ENCODE results near the gene CSMD2.

The CSMD2 gene

DNA sequence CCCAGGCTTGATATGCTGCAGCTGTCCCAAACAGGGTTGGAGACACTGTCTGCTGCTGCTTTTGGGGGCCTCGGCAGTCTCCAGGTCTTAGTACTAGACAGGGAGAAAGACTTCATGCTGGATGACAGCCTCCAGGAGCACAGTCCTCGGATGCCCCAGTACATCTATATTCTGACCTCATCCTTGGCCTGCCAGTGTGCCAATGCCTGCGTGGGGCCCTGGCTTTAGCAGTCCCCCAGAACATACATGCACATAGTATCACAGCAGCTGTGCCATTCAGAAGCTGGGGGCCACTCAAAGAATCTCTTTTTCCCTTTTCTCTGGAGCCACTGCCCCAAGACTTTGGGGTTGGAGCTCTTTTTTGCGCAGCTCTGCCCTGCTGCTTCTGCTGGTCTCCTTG is 697.0 kb downstream of the CSMD2 start:
- H3K36me3 ChIP-seq (ENCODE audit: low read length), result no peaks in the 10 kb centered on the region
- H4K20me1 ChIP-seq (ENCODE audit: low read depth, low read length), result no peaks in the 10 kb centered on the region
- H2AFZ ChIP-seq (ENCODE audit: low read depth, low read length, severe bottlenecking), result no peak overlapping the region
- no peak overlapping the region for H3K4me3 ChIP-seq (ENCODE audit: insufficient read depth, low read length, poor library complexity, severe bottlenecking)
- no peaks in the 10 kb centered on the region for H3K9me3 ChIP-seq (ENCODE audit: insufficient read depth, low read length)
- no peak overlapping the region for H3K9ac ChIP-seq (ENCODE audit: low read length)
- no peaks in the 10 kb centered on the region for H3F3A ChIP-seq (ENCODE audit: insufficient read depth)
- H3K27me3 ChIP-seq (ENCODE audit: low read length), result no peaks in the 10 kb centered on the region
- no peak overlapping the region for H3K27ac ChIP-seq (ENCODE audit: low read depth, low read length)
- no peak overlapping the region for H3K4me2 ChIP-seq (ENCODE audit: low read depth, low read length, poor library complexity, severe bottlenecking)
- H3K79me2 ChIP-seq (ENCODE audit: insufficient read depth, low read length), result no peaks in the 10 kb centered on the region; the same call in 1 of the 2 replicates
- no peaks in the 10 kb centered on the region for H3K9me2 ChIP-seq (replicated peaks; ENCODE audit: insufficient read depth, low read length)
- TF ChIP-seq EZH2phosphoT487 (conservative IDR thresholded peaks at IDR 0.05; ENCODE audit: low read length), result no peak
- TF ChIP-seq, protein P1, sequence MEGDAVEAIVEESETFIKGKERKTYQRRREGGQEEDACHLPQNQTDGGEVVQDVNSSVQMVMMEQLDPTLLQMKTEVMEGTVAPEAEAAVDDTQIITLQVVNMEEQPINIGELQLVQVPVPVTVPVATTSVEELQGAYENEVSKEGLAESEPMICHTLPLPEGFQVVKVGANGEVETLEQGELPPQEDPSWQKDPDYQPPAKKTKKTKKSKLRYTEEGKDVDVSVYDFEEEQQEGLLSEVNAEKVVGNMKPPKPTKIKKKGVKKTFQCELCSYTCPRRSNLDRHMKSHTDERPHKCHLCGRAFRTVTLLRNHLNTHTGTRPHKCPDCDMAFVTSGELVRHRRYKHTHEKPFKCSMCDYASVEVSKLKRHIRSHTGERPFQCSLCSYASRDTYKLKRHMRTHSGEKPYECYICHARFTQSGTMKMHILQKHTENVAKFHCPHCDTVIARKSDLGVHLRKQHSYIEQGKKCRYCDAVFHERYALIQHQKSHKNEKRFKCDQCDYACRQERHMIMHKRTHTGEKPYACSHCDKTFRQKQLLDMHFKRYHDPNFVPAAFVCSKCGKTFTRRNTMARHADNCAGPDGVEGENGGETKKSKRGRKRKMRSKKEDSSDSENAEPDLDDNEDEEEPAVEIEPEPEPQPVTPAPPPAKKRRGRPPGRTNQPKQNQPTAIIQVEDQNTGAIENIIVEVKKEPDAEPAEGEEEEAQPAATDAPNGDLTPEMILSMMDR (IDR thresholded peaks at IDR 0.05; ENCODE audit: insufficient read depth, low read length, poor library complexity, severe bottlenecking), result no peak

DNA sequence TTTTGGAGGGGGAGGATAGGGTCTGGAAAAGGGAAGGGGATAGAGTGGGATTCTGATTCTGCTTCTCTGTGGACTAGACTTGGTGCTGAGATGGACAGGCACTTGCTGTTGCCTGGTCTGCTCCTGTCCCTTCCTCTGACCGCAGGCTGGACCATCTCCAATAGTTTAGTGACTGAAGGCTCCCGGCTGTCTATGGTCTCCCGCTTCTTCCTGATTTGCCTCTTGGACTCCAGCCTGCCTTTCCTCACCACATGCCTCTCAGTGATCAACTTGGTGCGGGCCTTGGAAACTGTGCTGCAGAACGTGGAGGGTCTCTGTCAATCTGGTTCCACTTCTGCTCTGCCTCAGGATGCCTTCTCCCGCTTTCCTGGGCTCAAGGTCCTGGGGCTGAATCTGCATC is 698.9 kb downstream of the CSMD2 start:
- Histone ChIP-seq H3F3A (ENCODE audit: insufficient read depth) (no peaks in the 10 kb centered on the region), H3K4me3 (ENCODE audit: insufficient read depth, low read length, poor library complexity, severe bottlenecking) (no peak overlapping the region), H3K27me3 (ENCODE audit: low read length) (no peaks in the 10 kb centered on the region), H3K9me2 (replicated peaks; ENCODE audit: insufficient read depth, low read length) (no peaks in the 10 kb centered on the region), H3K9ac (ENCODE audit: low read length) (no peak overlapping the region), H3K27ac (ENCODE audit: low read depth, low read length) (no peak overlapping the region), H3K4me2 (ENCODE audit: low read depth, low read length, poor library complexity, severe bottlenecking) (no peak overlapping the region), H3K9me3 (ENCODE audit: insufficient read depth, low read length) (no peaks in the 10 kb centered on the region), H4K20me1 (ENCODE audit: low read depth, low read length) (no peaks in the 10 kb centered on the region), H3K36me3 (ENCODE audit: low read length) (no peaks in the 10 kb centered on the region), H3K79me2 (ENCODE audit: insufficient read depth, low read length) (no peaks in the 10 kb centered on the region), H2AFZ (ENCODE audit: low read depth, low read length, severe bottlenecking) (no peak overlapping the region)
- TF ChIP-seq, protein P1 (IDR thresholded peaks at IDR 0.05; ENCODE audit: insufficient read depth, low read length, poor library complexity, severe bottlenecking), result no peak
- no peak for TF ChIP-seq EZH2phosphoT487 (conservative IDR thresholded peaks at IDR 0.05; ENCODE audit: low read length)

DNA sequence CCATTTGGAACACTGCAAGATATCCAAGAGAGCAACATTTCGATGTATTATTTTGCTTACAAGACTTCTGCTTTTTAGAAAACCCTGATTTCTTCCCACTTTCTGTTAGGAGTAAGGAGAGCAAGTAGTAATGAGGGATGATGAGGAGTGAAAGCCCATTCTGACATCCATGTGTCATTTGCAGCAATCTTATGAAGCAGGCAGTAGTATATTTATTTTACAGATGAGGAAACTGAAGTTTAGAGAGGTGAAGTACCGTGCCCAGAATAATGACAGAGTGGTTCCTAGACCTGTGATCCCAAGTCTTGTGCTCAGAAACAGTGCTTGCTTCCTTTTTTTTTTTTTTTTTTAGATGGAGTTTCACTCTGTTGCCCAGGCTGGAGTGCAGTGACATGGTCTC is 699.7 kb downstream of the CSMD2 start:
- H3K4me3 ChIP-seq (ENCODE audit: insufficient read depth, low read length, poor library complexity, severe bottlenecking), result no peak overlapping the region
- H2AFZ ChIP-seq (ENCODE audit: low read depth, low read length, severe bottlenecking), result no peak overlapping the region
- H3K4me2 ChIP-seq (ENCODE audit: low read depth, low read length, poor library complexity, severe bottlenecking), result no peak overlapping the region
- no peaks in the 10 kb centered on the region for H3K9me2 ChIP-seq (replicated peaks; ENCODE audit: insufficient read depth, low read length)
- no peaks in the 10 kb centered on the region for H3K27me3 ChIP-seq (ENCODE audit: low read length)
- no peaks in the 10 kb centered on the region for H3F3A ChIP-seq (ENCODE audit: insufficient read depth)
- H3K9ac ChIP-seq (ENCODE audit: low read length), result no peak overlapping the region
- H3K27ac ChIP-seq (ENCODE audit: low read depth, low read length), result no peak overlapping the region
- no peaks in the 10 kb centered on the region for H3K36me3 ChIP-seq (ENCODE audit: low read length)
- no peak for TF ChIP-seq EZH2phosphoT487 (conservative IDR thresholded peaks at IDR 0.05; ENCODE audit: low read length)
- TF ChIP-seq, protein P1 (IDR thresholded peaks at IDR 0.05; ENCODE audit: insufficient read depth, low read length, poor library complexity, severe bottlenecking), result no peak
- H3K79me2 ChIP-seq (ENCODE audit: insufficient read depth, low read length), result no peaks in the 10 kb centered on the region
- H3K9me3 ChIP-seq (ENCODE audit: insufficient read depth, low read length), result no peaks in the 10 kb centered on the region
- H4K20me1 ChIP-seq (ENCODE audit: low read depth, low read length), result no peaks in the 10 kb centered on the region
